ENCODE measurements around the gene PROK2.

Gene PROK2, protein sequence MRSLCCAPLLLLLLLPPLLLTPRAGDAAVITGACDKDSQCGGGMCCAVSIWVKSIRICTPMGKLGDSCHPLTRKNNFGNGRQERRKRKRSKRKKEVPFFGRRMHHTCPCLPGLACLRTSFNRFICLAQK

GRCh38 chr3:71784914-71785531 lies at the start of gene PROK2:
Gene PROK2, minus strand, starts transcription at chr3:71785148. Its CDS starts 96 bp downstream, at chr3:71785052.
- DNase-seq = no peak

DNA sequence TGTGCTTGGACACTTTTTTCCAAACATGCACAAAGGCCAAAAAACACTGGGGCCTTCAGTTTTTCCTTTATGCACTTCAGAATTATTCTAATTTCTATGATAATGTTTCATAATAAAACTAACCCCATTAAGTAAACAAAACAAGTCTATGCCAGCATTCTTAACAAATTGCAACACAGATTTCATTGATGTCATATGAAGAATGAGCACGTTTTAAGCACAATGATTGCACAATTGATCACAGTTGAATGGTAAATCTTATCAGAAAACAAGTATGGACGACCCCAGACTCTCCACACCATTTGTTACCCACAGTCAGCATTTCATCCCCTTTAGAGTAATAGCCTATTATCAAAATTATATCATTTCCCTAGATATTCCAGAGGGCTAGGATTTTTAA lies 46.7 kb upstream of the PROK2 start:
- DNase-seq = no peak

- DNase-seq = no peak
Measured at GRCh38 chr3:71825551-71826283, 40.8 kb upstream of the PROK2 start.

GRCh38 chr3:71821116-71821515 lies 36.2 kb upstream of the PROK2 start:
- no peak for DNase-seq

GRCh38 chr3:71817262-71817661 lies 32.3 kb upstream of the PROK2 start:
- no peak for DNase-seq

DNA sequence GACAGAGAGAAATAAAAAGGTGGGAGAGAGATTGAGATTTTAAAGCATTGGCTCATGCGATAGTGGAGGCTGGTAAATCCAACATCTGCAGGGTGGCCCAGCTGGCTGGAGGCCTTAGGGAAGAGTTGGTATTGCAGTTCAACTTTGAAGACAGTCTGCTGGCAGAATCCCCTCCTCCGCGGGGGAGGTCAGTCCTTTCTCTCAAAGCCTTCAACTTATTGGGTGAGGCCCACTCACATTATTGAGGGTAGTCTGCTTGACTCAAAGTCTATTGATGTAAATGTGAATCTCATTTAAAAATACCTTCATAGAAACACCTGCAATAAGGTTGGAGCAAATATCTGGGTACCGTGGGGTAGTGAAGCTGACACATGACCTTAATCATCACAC lies 31.8 kb upstream of the PROK2 start:
- no peak for DNase-seq

GRCh38 chr3:71815340-71816067 lies 30.6 kb upstream of the PROK2 start:
- DNase-seq = no peak

GRCh38 chr3:71813704-71814103 lies 28.8 kb upstream of the PROK2 start:
- DNase-seq = no peak

- no peak for DNase-seq
Measured at GRCh38 chr3:71813073-71813472, 28.1 kb upstream of the PROK2 start.

DNA sequence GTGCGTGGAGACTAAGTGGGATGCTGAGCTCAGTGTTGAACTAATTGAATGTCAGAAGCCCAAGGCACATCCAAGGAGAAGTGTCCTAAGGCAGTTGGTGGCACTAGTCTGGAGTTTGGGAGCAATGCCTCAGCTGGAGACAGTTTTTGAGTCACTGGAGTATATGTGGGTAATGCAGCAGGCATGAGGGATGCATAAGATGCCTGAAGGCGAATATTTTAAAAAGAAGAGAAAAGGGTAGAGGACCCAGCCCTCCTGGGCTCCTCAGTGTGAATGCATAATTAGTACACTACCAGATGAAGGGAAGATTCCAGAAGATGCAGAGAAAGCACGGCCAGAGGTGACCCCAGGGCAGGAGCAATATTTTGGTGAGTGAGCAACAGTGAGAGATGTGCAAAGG lies 25.1 kb upstream of the PROK2 start:
- DNase-seq = no peak

GRCh38 chr3:71809321-71810026 lies 24.5 kb upstream of the PROK2 start:
- no peak for DNase-seq

GRCh38 chr3:71806736-71807135 lies 21.8 kb upstream of the PROK2 start:
- DNase-seq = no peak

- DNase-seq = no peak
Measured at GRCh38 chr3:71805691-71806090, 20.7 kb upstream of the PROK2 start.

- no peak for DNase-seq
Measured at GRCh38 chr3:71805199-71805598, 20.3 kb upstream of the PROK2 start.

- no peak for DNase-seq
Measured at GRCh38 chr3:71803248-71803647, 18.3 kb upstream of the PROK2 start.

DNA sequence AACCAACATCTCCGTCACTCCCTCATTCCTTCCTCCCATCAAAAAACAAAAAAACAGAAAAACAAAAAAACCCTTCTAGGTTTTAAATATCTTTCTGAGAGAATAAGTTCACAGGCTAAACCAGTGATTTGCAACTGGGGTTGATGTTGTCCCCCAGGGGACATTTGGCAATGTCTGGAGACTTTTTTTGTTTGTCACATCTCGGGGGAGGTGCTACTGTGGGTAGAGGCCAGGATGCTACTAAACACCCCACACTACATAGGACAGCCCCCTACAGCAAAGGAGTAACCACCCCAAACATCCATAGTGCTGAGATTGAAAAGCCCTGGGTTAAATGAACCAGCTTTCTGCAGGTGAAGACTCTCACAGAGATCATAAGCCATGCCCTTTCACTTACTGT lies 17.0 kb upstream of the PROK2 start:
- DNase-seq = no peak

GRCh38 chr3:71800023-71800422 lies 15.1 kb upstream of the PROK2 start:
- DNase-seq = no peak

DNA sequence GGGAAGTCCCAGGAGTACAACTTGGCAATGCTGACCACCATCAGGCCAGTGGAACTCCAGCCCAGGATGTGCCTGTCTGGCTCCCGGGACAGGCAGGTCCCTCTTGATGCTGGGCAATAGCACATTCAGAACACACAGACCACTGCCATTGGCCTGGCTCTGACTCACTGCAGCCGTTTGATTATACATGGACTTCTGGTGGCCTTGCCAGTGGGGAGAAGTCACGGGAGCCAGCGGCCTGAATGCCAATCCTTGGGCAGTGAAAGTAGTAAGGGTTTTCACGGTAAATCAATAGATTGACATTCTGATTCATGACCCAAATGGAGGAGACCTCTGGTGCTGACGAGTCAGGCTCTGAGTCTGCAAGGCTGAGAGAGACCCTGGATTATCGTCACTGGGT lies 12.5 kb upstream of the PROK2 start:
- DNase-seq = no peak

- DNase-seq = no peak
Measured at GRCh38 chr3:71796290-71796689, 11.3 kb upstream of the PROK2 start.

DNA sequence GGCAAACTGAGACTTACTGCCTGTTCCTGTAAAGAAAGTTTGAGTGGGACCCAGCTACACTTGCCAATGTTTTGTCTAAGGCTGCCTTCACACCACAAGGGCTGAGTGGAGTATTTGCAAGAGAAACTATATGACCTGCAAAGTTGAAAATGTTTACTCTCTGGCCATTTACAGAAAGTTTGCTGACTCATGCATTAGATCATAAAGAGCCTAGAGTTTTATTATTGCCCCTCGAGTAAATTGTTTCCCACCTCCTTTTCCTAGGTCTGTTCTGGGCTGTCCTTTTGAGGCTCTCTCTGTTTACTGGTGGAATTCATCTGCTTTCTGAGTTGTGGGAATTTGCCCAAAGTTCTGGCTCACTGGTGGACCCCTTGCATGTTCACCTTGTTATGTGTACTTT lies 6.7 kb upstream of the PROK2 start:
- no peak for DNase-seq

GRCh38 chr3:71789922-71790321 lies 5.0 kb upstream of the PROK2 start:
- DNase-seq = no peak

GRCh38 chr3:71787851-71788405 lies 3.0 kb upstream of the PROK2 start:
- DNase-seq = no peak

DNA sequence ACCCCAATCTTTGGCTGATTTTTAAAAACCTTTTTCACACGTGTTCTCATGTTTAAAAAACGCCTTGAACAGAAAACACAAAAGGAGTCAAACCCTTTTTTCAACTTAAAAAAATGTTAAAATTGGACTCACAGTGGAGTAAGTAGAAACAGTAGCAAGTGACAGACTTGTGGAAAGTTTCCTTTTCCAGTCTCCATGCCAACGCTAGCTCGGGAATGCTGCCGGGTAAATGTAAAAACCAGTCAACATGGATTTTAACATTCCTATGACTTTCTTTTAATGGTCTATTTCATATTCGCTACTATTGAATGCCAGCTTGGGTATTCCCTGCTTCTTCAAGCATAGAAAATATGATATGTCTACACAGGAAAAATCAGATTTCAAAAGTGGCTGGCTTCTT lies 1.6 kb upstream of the PROK2 start:
- no peak for DNase-seq
